HG03159 (cell line): Measurements from ENCODE around the gene ABCB8.

Source experiments
- ATAC-seq: cut with Tn5 transposase; IDR thresholded peaks from one replicate; pipeline ENCODE4 v1.9.1; 2021; ENCODE audit warnings: mild to moderate bottlenecking, moderate library complexity; ENCODE audit not compliant: unreplicated experiment

Gene ABCB8

GRCh38 chr7:151028131-151028947 is at the start of gene ABCB8:
TSS of gene ABCB8 (plus strand) at chr7:151028450. CDS start at chr7:151028516, 66 bp downstream.
- ATAC-seq = peak; percentile 94

- no peak for ATAC-seq
Observed at GRCh38 chr7:150979713-150980390, 48.4 kb upstream of the ABCB8 start.

GRCh38 chr7:150980663-150981062 is 47.6 kb upstream of the ABCB8 start:
- ATAC-seq = no peak

GRCh38 chr7:150981644-150982043 is 46.6 kb upstream of the ABCB8 start:
- ATAC-seq = no peak

GRCh38 chr7:150982351-150982750 is 45.9 kb upstream of the ABCB8 start:
- ATAC-seq = no peak

GRCh38 chr7:150983893-150984368 is 44.3 kb upstream of the ABCB8 start:
- no peak for ATAC-seq

GRCh38 chr7:150986099-150986512 is 42.1 kb upstream of the ABCB8 start:
- ATAC-seq = no peak

GRCh38 chr7:150986556-150986955 is 41.7 kb upstream of the ABCB8 start:
- no peak for ATAC-seq

GRCh38 chr7:150988230-150989226 is 39.7 kb upstream of the ABCB8 start:
- no peak for ATAC-seq

- no peak for ATAC-seq
Observed at GRCh38 chr7:150989456-150989855, 38.8 kb upstream of the ABCB8 start.

GRCh38 chr7:150990416-150991186 is 37.6 kb upstream of the ABCB8 start, which contains the start of gene NOS3:
TSS of gene NOS3 (plus strand) at chr7:150991017. CDS start at chr7:150993804, 2,787 bp downstream.
- no peak for ATAC-seq

- no peak for ATAC-seq
Observed at GRCh38 chr7:150992051-150992640, 36.1 kb upstream of the ABCB8 start.

- ATAC-seq = no peak
Observed at GRCh38 chr7:150992833-150993302, 35.4 kb upstream of the ABCB8 start.

GRCh38 chr7:150993511-150993910 is 34.7 kb upstream of the ABCB8 start:
- no peak for ATAC-seq

GRCh38 chr7:150994141-150994837 is 34.0 kb upstream of the ABCB8 start:
- ATAC-seq = no peak

- ATAC-seq = no peak
Observed at GRCh38 chr7:150994838-150995510, 33.3 kb upstream of the ABCB8 start.

- ATAC-seq = no peak
Observed at GRCh38 chr7:150996376-150997074, 31.7 kb upstream of the ABCB8 start.

GRCh38 chr7:150997075-150997511 is 31.2 kb upstream of the ABCB8 start:
- no peak for ATAC-seq
